ENCODE data around the gene EHD3. TPM values are rescaled to one million over a fixed set of nuclear protein-coding genes. Genes with fewer than 3 reads are reported as not detected.

EHD3 gene
- total RNA-seq, 1 donor from 2014 or later, result 20.9 TPM

DNA sequence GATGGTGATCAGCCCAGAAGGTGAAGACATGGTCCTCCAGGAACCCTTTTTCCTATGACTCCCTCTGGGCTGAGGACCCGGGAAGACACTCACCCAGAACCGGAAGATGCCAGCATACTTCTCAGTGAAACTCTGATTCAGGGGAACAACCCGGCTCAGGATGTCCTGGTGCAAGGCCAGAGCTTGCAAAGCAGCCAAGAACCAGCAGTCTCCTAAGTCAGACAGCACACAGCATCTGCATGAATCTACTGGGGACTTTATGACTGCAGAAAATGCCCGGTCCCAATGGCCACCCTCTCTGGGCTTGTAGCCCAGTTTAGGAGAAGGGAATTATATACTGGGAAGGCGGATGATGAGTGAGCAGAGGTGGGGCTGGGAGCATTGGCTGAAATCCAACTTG lies 31.9 kb upstream of the EHD3 start:
- H3K79me2 ChIP-seq (ENCODE audit: insufficient read depth, low read length), result no peaks in the 10 kb centered on the region
- TF ChIP-seq, protein P1, sequence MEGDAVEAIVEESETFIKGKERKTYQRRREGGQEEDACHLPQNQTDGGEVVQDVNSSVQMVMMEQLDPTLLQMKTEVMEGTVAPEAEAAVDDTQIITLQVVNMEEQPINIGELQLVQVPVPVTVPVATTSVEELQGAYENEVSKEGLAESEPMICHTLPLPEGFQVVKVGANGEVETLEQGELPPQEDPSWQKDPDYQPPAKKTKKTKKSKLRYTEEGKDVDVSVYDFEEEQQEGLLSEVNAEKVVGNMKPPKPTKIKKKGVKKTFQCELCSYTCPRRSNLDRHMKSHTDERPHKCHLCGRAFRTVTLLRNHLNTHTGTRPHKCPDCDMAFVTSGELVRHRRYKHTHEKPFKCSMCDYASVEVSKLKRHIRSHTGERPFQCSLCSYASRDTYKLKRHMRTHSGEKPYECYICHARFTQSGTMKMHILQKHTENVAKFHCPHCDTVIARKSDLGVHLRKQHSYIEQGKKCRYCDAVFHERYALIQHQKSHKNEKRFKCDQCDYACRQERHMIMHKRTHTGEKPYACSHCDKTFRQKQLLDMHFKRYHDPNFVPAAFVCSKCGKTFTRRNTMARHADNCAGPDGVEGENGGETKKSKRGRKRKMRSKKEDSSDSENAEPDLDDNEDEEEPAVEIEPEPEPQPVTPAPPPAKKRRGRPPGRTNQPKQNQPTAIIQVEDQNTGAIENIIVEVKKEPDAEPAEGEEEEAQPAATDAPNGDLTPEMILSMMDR (IDR thresholded peaks at IDR 0.05; ENCODE audit: insufficient read depth, low read depth, low read length), result no peak
- no peak for TF ChIP-seq EZH2 (IDR thresholded peaks at IDR 0.05; ENCODE audit: insufficient read depth, low read length)
- no peaks in the 10 kb centered on the region for H3K36me3 ChIP-seq (ENCODE audit: insufficient read depth, low read length)
- no peak overlapping the region for H2AFZ ChIP-seq (ENCODE audit: low read depth, low read length)
- no peaks in the 10 kb centered on the region for H4K20me1 ChIP-seq (ENCODE audit: insufficient read depth, low read length)
- H3K9me3 Mint-ChIP-seq (ENCODE audit: unreplicated experiment), result peaks cover 4% of the 10 kb centered on the region
- no peaks in the 10 kb centered on the region for H3K4me1 ChIP-seq (ENCODE audit: insufficient read depth, low read length)
- no peaks in the 10 kb centered on the region for H3K36me3 Mint-ChIP-seq (ENCODE audit: low read depth, unreplicated experiment)
- H3K27ac ChIP-seq (ENCODE audit: low read depth, low read length), result no peak overlapping the region
- H3K4me2 ChIP-seq (ENCODE audit: low read length), result no peak overlapping the region
- no peak overlapping the region for H3K27ac Mint-ChIP-seq (ENCODE audit: unreplicated experiment)
- no peak for DNase-seq (ENCODE audit: low read depth)
- no peaks in the 10 kb centered on the region for H3K27me3 ChIP-seq (ENCODE audit: insufficient read depth, low read length)
- no peak overlapping the region for H3K4me3 ChIP-seq (ENCODE audit: insufficient read depth, low read depth, low read length)
- H3K9me3 ChIP-seq (ENCODE audit: insufficient read depth, low read depth, low read length), result peaks cover 3% of the 10 kb centered on the region
- no peak for FAIRE-seq
- H3K27me3 Mint-ChIP-seq (ENCODE audit: low read depth, unreplicated experiment), result peaks cover 22% of the 10 kb centered on the region
- no peaks in the 10 kb centered on the region for H3K4me1 Mint-ChIP-seq (ENCODE audit: low read depth, unreplicated experiment)
- no peak overlapping the region for H3K4me3 Mint-ChIP-seq (ENCODE audit: unreplicated experiment)
- no peak overlapping the region for H3K9ac ChIP-seq (ENCODE audit: low read length)

DNA sequence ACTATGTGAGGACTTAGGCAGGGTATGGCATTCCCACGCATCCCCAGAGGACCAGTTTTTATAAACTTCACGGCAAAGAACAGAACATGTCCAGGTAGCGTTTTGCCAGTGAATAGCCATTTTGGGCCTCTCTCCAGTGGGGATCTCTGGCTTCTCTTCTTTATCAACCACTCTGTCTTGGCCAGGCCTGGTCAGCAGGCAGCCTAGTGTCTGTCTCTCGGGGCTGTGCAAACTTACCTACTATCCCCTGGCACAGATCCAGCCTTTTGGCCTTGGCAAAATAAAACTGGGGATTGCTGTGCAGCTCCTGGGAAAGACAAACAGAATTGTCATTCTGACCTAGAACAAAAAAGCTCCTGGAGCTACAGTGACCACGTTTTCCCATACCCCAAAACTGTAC lies 31.1 kb upstream of the EHD3 start:
- Histone ChIP-seq H3K4me1 (ENCODE audit: insufficient read depth, low read length) (no peaks in the 10 kb centered on the region), H3K4me3 (ENCODE audit: insufficient read depth, low read depth, low read length) (no peak overlapping the region), H3K9me3 (ENCODE audit: insufficient read depth, low read depth, low read length) (peaks cover 3% of the 10 kb centered on the region), H3K27me3 (ENCODE audit: insufficient read depth, low read length) (no peaks in the 10 kb centered on the region), H3K27ac (ENCODE audit: low read depth, low read length) (no peak overlapping the region), H3K79me2 (ENCODE audit: insufficient read depth, low read length) (no peaks in the 10 kb centered on the region), H3K4me2 (ENCODE audit: low read length) (no peak overlapping the region), H2AFZ (ENCODE audit: low read depth, low read length) (no peak overlapping the region), H3K9ac (ENCODE audit: low read length) (no peak overlapping the region), H3K36me3 (ENCODE audit: insufficient read depth, low read length) (no peaks in the 10 kb centered on the region), H4K20me1 (ENCODE audit: insufficient read depth, low read length) (no peaks in the 10 kb centered on the region)
- FAIRE-seq (no peak), DNase-seq (ENCODE audit: low read depth) (no peak)
- no peaks in the 10 kb centered on the region for H3K36me3 Mint-ChIP-seq (ENCODE audit: low read depth, unreplicated experiment)
- H3K4me1 Mint-ChIP-seq (ENCODE audit: low read depth, unreplicated experiment), result no peaks in the 10 kb centered on the region
- H3K27ac Mint-ChIP-seq (ENCODE audit: unreplicated experiment), result no peak overlapping the region
- peaks cover 2% of the 10 kb centered on the region for H3K9me3 Mint-ChIP-seq (ENCODE audit: unreplicated experiment)
- H3K27me3 Mint-ChIP-seq (ENCODE audit: low read depth, unreplicated experiment), result peaks cover 22% of the 10 kb centered on the region
- no peak overlapping the region for H3K4me3 Mint-ChIP-seq (ENCODE audit: unreplicated experiment)
- no peak for TF ChIP-seq EZH2 (IDR thresholded peaks at IDR 0.05; ENCODE audit: insufficient read depth, low read length)
- TF ChIP-seq, protein P1 (IDR thresholded peaks at IDR 0.05; ENCODE audit: insufficient read depth, low read depth, low read length), result no peak

- FAIRE-seq, result no peak
- Histone ChIP-seq H3K36me3 (ENCODE audit: insufficient read depth, low read length) (no peaks in the 10 kb centered on the region), H3K27ac (ENCODE audit: low read depth, low read length) (no peak overlapping the region), H4K20me1 (ENCODE audit: insufficient read depth, low read length) (no peaks in the 10 kb centered on the region), H2AFZ (ENCODE audit: low read depth, low read length) (no peak overlapping the region), H3K4me3 (ENCODE audit: insufficient read depth, low read depth, low read length) (no peak overlapping the region), H3K27me3 (ENCODE audit: insufficient read depth, low read length) (no peaks in the 10 kb centered on the region), H3K9me3 (ENCODE audit: insufficient read depth, low read depth, low read length) (peaks cover 3% of the 10 kb centered on the region), H3K4me1 (ENCODE audit: insufficient read depth, low read length) (no peaks in the 10 kb centered on the region), H3K79me2 (ENCODE audit: insufficient read depth, low read length) (no peaks in the 10 kb centered on the region), H3K4me2 (ENCODE audit: low read length) (no peak overlapping the region), H3K9ac (ENCODE audit: low read length) (no peak overlapping the region)
- no peak overlapping the region for H3K27ac Mint-ChIP-seq (ENCODE audit: unreplicated experiment)
- DNase-seq (ENCODE audit: low read depth), result no peak
- H3K27me3 Mint-ChIP-seq (ENCODE audit: low read depth, unreplicated experiment), result peaks cover 17% of the 10 kb centered on the region
- peaks cover 2% of the 10 kb centered on the region for H3K9me3 Mint-ChIP-seq (ENCODE audit: unreplicated experiment)
- H3K36me3 Mint-ChIP-seq (ENCODE audit: low read depth, unreplicated experiment), result no peaks in the 10 kb centered on the region
- no peak overlapping the region for H3K4me3 Mint-ChIP-seq (ENCODE audit: unreplicated experiment)
- no peak for TF ChIP-seq EZH2 (IDR thresholded peaks at IDR 0.05; ENCODE audit: insufficient read depth, low read length)
- TF ChIP-seq, protein P1 (IDR thresholded peaks at IDR 0.05; ENCODE audit: insufficient read depth, low read depth, low read length), result no peak
- no peaks in the 10 kb centered on the region for H3K4me1 Mint-ChIP-seq (ENCODE audit: low read depth, unreplicated experiment)
These were observed 30.0 kb upstream of the EHD3 start for GRCh38 chr2:31203916-31204315.
